T-helper 1 cell treated with Interleukin-12 subunit alpha and Interleukin-12 subunit beta and Interleukin-4 antibody, amounts not matched to agents 30 ng/mL and 1 ng/mL, for 36 hours (primary cell): ENCODE measurements around the gene NOL12. TPM values are rescaled to one million over a fixed set of nuclear protein-coding genes. Genes with fewer than 3 reads are reported as not detected.
"Not testable (repeated sequence)": the region's sequence is repeated elsewhere in the genome, so short reads cannot be mapped to it uniquely, and the experiment has no call there.

Experiments
- intact Hi-C: fragments of 100-400 bp; cut with micrococcal nuclease; formaldehyde crosslinking; loops from one replicate; pipeline ENCODE4 v1.15.1; 2024
- total RNA-seq: library from RNA; stranded (reverse); gene quantifications from 2 replicates; pipeline ENCODE4 v1.2.3, GENCODE V29; 2022

Gene NOL12
- total RNA-seq, 1 donor from 2014 or later = 53.4 TPM

GRCh38 chr22:37677493-37677974 lies 8.6 kb upstream of the NOL12 start:
- intact Hi-C loops = loop anchor here (1.0 to 5.0 kb wide), 7 partner anchors 9 to 275 kb away; partner anchors contain the start of genes C22orf23, GGA1, NOL12 and PDXP

- intact Hi-C loops = loop anchor here (5.0 kb wide), 1 partner anchor 274 kb away; the partner anchor contains the start of genes C22orf23 and POLR2F
Observed at GRCh38 chr22:37678372-37678771, 7.8 kb upstream of the NOL12 start.

- intact Hi-C loops = loop anchor here (5.0 to 10.0 kb wide), 2 partner anchors 195 to 273 kb away; partner anchors contain the start of genes C22orf23, MFNG and POLR2F
Observed at GRCh38 chr22:37679670-37680069, 6.5 kb upstream of the NOL12 start.

GRCh38 chr22:37680191-37680851 lies 5.8 kb upstream of the NOL12 start:
- intact Hi-C loops = loop anchor here (10.0 kb wide), 1 partner anchor 196 kb away; the partner anchor contains the start of gene MFNG

GRCh38 chr22:37681001-37681424 lies 5.1 kb upstream of the NOL12 start:
- intact Hi-C loops = loop anchor here (1.0 to 10.0 kb wide), 6 partner anchors 20 to 196 kb away; partner anchors contain the start of genes GGA1 and MFNG

GRCh38 chr22:37681556-37682049 lies 4.5 kb upstream of the NOL12 start:
- intact Hi-C loops = loop anchor here (1.0 to 10.0 kb wide), 6 partner anchors 20 to 197 kb away; partner anchors contain the start of genes GGA1 and MFNG

- intact Hi-C loops = loop anchor here (5.0 to 10.0 kb wide), 4 partner anchors 62 to 587 kb away; partner anchors contain the start of genes GCAT, MFNG and TMEM184B
Observed at GRCh38 chr22:37684803-37685615, 1.1 kb upstream of the NOL12 start.

- intact Hi-C loops = no loop called here
Observed at GRCh38 chr22:37690407-37690806, 4.3 kb downstream of the NOL12 start.

GRCh38 chr22:37690901-37691504 lies 4.9 kb downstream of the NOL12 start:
- intact Hi-C loops = no loop called here

- intact Hi-C loops = no loop called here
Observed at GRCh38 chr22:37692627-37693285, 6.6 kb downstream of the NOL12 start.

- intact Hi-C loops = not testable (repeated sequence)
Observed at GRCh38 chr22:37694131-37694530, 8.0 kb downstream of the NOL12 start.

GRCh38 chr22:37696260-37696656 lies 10.1 kb downstream of the NOL12 start:
- intact Hi-C loops = loop anchor here (1.0 to 2.0 kb wide), 4 partner anchors 10 to 50 kb away; partner anchors contain the start of genes NOL12 and PDXP

GRCh38 chr22:37696657-37697537 lies 10.8 kb downstream of the NOL12 start, which contains the start of gene TRIOBP:
Gene TRIOBP (plus strand): TSS chr22:37697048. CDS start chr22:37701366, 4,318 bp downstream.
- intact Hi-C loops = loop anchor here (1.0 to 2.0 kb wide), 4 partner anchors 11 to 49 kb away; partner anchors contain the start of genes NOL12 and PDXP

- intact Hi-C loops = loop anchor here (2.0 kb wide), 1 partner anchor 21 kb away; no protein-coding TSS in a partner anchor
Observed at GRCh38 chr22:37697538-37697835, 11.3 kb downstream of the NOL12 start.

GRCh38 chr22:37701141-37701786 lies 15.1 kb downstream of the NOL12 start:
- intact Hi-C loops = no loop called here

- intact Hi-C loops = no loop called here
Observed at GRCh38 chr22:37703906-37704305, 17.8 kb downstream of the NOL12 start.

GRCh38 chr22:37704645-37705044 lies 18.5 kb downstream of the NOL12 start:
- intact Hi-C loops = no loop called here

GRCh38 chr22:37705205-37705604 lies 19.1 kb downstream of the NOL12 start:
- intact Hi-C loops = no loop called here
